ENCODE results near the gene AP3B1.
A peak's percentile ranks its signal among the peaks of the same experiment; 100 is the strongest.

Gene AP3B1

GRCh38 chr5:78008356-78008967, 286.0 kb downstream of the AP3B1 start:
- DNase-seq (ENCODE audit: low read depth in 1 of 2, low spot score in 1 of 2) = peak in 1 of 2 experiments; percentile 1
- TF ChIP-seq, protein P1, sequence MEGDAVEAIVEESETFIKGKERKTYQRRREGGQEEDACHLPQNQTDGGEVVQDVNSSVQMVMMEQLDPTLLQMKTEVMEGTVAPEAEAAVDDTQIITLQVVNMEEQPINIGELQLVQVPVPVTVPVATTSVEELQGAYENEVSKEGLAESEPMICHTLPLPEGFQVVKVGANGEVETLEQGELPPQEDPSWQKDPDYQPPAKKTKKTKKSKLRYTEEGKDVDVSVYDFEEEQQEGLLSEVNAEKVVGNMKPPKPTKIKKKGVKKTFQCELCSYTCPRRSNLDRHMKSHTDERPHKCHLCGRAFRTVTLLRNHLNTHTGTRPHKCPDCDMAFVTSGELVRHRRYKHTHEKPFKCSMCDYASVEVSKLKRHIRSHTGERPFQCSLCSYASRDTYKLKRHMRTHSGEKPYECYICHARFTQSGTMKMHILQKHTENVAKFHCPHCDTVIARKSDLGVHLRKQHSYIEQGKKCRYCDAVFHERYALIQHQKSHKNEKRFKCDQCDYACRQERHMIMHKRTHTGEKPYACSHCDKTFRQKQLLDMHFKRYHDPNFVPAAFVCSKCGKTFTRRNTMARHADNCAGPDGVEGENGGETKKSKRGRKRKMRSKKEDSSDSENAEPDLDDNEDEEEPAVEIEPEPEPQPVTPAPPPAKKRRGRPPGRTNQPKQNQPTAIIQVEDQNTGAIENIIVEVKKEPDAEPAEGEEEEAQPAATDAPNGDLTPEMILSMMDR (IDR thresholded peaks at IDR 0.05; ENCODE audit: insufficient read depth, low read length) = peak; percentile 45
- no peak for TF ChIP-seq GABPA (IDR thresholded peaks at IDR 0.05; ENCODE audit: low read depth)
- H3K4me3 ChIP-seq (replicated peaks; ENCODE audit: insufficient read depth, low read length) = no peak overlapping the region
- no peak overlapping the region for H3K27ac ChIP-seq (replicated peaks)
- no peaks in the 10 kb centered on the region for H3K27me3 ChIP-seq (ENCODE audit: insufficient read depth, poor library complexity, severe bottlenecking)

- no peak for DNase-seq (ENCODE audit: low read depth in 1 of 2, low spot score in 1 of 2)
- TF ChIP-seq POLR2AphosphoS5 (IDR thresholded peaks at IDR 0.05; ENCODE audit: low read depth) = no peak
- TF ChIP-seq, protein P1 (IDR thresholded peaks at IDR 0.05; ENCODE audit: insufficient read depth, low read length) = no peak
These were observed 287.3 kb downstream of the AP3B1 start for GRCh38 chr5:78007233-78007632.

DNA sequence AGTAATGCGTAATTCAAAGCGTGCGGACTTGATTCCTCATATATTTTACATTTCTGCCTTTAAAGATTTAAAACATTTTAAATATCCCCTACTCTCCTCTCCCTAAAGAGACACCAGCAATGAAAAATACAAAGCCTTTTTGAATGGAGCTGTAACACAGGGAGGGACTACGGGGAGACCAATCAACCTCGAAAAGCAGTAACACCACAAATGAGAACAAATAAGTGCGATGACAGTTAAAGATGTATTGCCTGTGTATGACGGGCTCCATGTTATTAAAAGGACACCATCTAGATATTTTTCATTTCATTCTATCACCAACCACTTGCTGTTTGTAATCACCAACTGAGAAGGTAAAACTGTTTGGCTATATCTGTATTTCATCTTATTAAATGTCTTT, 288.0 kb downstream of the AP3B1 start:
- no peak for DNase-seq (ENCODE audit: low read depth in 1 of 2, low spot score in 1 of 2)
- no peak overlapping the region for H3K4me3 ChIP-seq (replicated peaks; ENCODE audit: insufficient read depth, low read length)
- H3K27me3 ChIP-seq (ENCODE audit: insufficient read depth, poor library complexity, severe bottlenecking) = no peaks in the 10 kb centered on the region

More at GRCh38 chr5:78007233-78007632, 287.3 kb downstream of the AP3B1 start:
- Histone ChIP-seq H3K4me3 (replicated peaks; ENCODE audit: insufficient read depth, low read length) (no peak overlapping the region), H3K27me3 (ENCODE audit: insufficient read depth, poor library complexity, severe bottlenecking) (no peaks in the 10 kb centered on the region), H3K27ac (replicated peaks) (no peak overlapping the region)

DNA sequence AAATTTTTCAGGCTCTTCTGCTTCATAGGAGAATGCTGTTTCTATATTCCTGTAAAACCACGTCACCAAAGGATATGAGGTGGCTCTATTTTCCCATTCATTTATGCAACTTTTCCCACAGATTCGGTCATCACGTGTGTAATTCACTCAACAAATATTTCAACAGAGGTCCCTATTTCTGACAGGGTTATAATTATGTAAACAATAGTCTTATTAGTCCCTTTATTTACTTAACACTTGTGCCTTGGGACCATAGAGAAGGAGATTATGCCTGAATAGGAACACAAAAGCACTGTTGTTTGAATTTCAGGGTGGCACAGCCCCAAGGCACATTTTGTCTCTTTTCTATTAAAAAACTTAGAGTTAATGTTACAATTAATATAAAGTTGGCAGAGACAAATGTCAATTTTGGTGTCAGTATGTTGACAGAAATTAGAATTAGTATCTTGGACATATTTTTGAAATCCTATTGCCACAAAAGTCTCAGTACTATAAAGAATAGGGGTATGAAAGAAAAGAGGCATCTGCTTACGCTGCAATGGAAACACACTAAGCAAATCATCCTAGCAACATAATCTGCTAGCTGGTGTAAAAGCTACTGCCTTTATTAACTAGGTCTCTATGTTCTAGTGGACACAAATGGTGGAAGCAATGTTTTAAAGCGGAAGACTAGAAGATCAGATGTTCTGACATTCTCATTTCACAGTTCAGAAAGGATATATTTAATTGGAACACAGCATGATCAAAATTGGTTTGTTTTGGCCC, 289.3 kb downstream of the AP3B1 start:
- Histone ChIP-seq H3K27me3 (ENCODE audit: insufficient read depth, poor library complexity, severe bottlenecking) (no peaks in the 10 kb centered on the region), H3K27ac (replicated peaks) (no peak overlapping the region), H3K4me3 (replicated peaks; ENCODE audit: insufficient read depth, low read length) (no peak overlapping the region)
- TF ChIP-seq SPI1 (IDR thresholded peaks at IDR 0.05; ENCODE audit: borderline replicate concordance, low read depth) (no peak), GABPA (IDR thresholded peaks at IDR 0.05; ENCODE audit: low read depth) (no peak), POLR2AphosphoS5 (IDR thresholded peaks at IDR 0.05; ENCODE audit: low read depth) (no peak)
- TF ChIP-seq, protein P2, sequence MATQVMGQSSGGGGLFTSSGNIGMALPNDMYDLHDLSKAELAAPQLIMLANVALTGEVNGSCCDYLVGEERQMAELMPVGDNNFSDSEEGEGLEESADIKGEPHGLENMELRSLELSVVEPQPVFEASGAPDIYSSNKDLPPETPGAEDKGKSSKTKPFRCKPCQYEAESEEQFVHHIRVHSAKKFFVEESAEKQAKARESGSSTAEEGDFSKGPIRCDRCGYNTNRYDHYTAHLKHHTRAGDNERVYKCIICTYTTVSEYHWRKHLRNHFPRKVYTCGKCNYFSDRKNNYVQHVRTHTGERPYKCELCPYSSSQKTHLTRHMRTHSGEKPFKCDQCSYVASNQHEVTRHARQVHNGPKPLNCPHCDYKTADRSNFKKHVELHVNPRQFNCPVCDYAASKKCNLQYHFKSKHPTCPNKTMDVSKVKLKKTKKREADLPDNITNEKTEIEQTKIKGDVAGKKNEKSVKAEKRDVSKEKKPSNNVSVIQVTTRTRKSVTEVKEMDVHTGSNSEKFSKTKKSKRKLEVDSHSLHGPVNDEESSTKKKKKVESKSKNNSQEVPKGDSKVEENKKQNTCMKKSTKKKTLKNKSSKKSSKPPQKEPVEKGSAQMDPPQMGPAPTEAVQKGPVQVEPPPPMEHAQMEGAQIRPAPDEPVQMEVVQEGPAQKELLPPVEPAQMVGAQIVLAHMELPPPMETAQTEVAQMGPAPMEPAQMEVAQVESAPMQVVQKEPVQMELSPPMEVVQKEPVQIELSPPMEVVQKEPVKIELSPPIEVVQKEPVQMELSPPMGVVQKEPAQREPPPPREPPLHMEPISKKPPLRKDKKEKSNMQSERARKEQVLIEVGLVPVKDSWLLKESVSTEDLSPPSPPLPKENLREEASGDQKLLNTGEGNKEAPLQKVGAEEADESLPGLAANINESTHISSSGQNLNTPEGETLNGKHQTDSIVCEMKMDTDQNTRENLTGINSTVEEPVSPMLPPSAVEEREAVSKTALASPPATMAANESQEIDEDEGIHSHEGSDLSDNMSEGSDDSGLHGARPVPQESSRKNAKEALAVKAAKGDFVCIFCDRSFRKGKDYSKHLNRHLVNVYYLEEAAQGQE (IDR thresholded peaks at IDR 0.05; ENCODE audit: insufficient replicate concordance, low read depth) = no peak
- TF ChIP-seq, protein P1 (IDR thresholded peaks at IDR 0.05; ENCODE audit: insufficient read depth, low read length) = no peak
- no peak for DNase-seq (ENCODE audit: low read depth in 1 of 2, low spot score in 1 of 2)

More for the DNA sequence above, 288.0 kb downstream of the AP3B1 start:
- TF ChIP-seq, protein P1 (IDR thresholded peaks at IDR 0.05; ENCODE audit: insufficient read depth, low read length) = no peak
- TF ChIP-seq POLR2AphosphoS5 (IDR thresholded peaks at IDR 0.05; ENCODE audit: low read depth) = no peak
- TF ChIP-seq, protein P2 (IDR thresholded peaks at IDR 0.05; ENCODE audit: insufficient replicate concordance, low read depth) = no peak
- no peak for TF ChIP-seq GABPA (IDR thresholded peaks at IDR 0.05; ENCODE audit: low read depth)
- no peak for TF ChIP-seq SPI1 (IDR thresholded peaks at IDR 0.05; ENCODE audit: borderline replicate concordance, low read depth)
- no peak overlapping the region for H3K27ac ChIP-seq (replicated peaks)
